ENCODE data around the gene SIRT7. TPM values are rescaled to one million over a fixed set of nuclear protein-coding genes. Genes with fewer than 3 reads are reported as not detected.

The SIRT7 gene
- total RNA-seq, 6 donors from 2014 or later, result 35.7 to 87.0 (median 39.7) TPM

- H3K27ac ChIP-seq, result no peak overlapping the region
- H3K36me3 ChIP-seq, result peaks cover 0 to 12% (median 6%) of the 10 kb centered on the region in 4 donors
- peaks cover 3 to 7% (median 4%) of the 10 kb centered on the region in 4 donors for H3K4me1 ChIP-seq
- TF ChIP-seq POLR2AphosphoS5 (IDR thresholded peaks at IDR 0.05) (no peak), POLR2A (IDR thresholded peaks at IDR 0.05) (no peak), CTCF (IDR thresholded peaks at IDR 0.05) (no peak), EP300 (IDR thresholded peaks at IDR 0.05) (no peak)
- DNase-seq (no peak), ATAC-seq (ENCODE audit: low FRiP score in 2 of 2) (no peak)
- H3K27me3 ChIP-seq, result no peaks in the 10 kb centered on the region
- 91 to 95% methylated on average over 5 of the region's 5 CpGs for WGBS, 2 donors
- no peaks in the 10 kb centered on the region for H3K9me3 ChIP-seq
- H3K4me3 ChIP-seq, result no peak overlapping the region
Observed at GRCh38 chr17:81877569-81877968, 40.4 kb downstream of the SIRT7 start.

GRCh38 chr17:81871387-81872230 lies 46.4 kb downstream of the SIRT7 start:
- Histone ChIP-seq H3K9me3 (no peaks in the 10 kb centered on the region), H3K4me3 (peak overlapping the region; percentile 67 to 98 (median 80)), H3K27me3 (no peaks in the 10 kb centered on the region), H3K36me3 (peaks cover 14 to 38% (median 27%) of the 10 kb centered on the region in 4 donors), H3K4me1 (peaks cover 36 to 58% (median 43%) of the 10 kb centered on the region in 4 donors), H3K27ac (peak overlapping the region; percentile 92 to 99 (median 96))
- WGBS, 2 donors, result 1% methylated on average over 58 of the region's 86 CpGs; no CpG with 5 or more reads in 1 of the 2 donors
- peak; percentile 45 to 84 for ATAC-seq (ENCODE audit: low FRiP score in 2 of 2)
- TF ChIP-seq CTCF (IDR thresholded peaks at IDR 0.05) (peak in 5 of 6 experiments; percentile 38 to 75 (median 57)), POLR2A (IDR thresholded peaks at IDR 0.05) (peak in 3 of 4 donors; percentile 56 to 98 (median 82)), EP300 (IDR thresholded peaks at IDR 0.05) (peak in 1 of 4 donors; percentile 88), POLR2AphosphoS5 (IDR thresholded peaks at IDR 0.05) (peak; percentile 99 to 100)
- DNase-seq, result peak; percentile 92 to 100

- no peaks in the 10 kb centered on the region for H3K9me3 ChIP-seq
- H3K27ac ChIP-seq, result peak within 1 kb of the TSS; percentile 92 to 99 (median 96)
- H3K4me1 ChIP-seq, result peaks cover 37 to 58% (median 44%) of the 10 kb centered on the region in 4 donors
- TF ChIP-seq POLR2AphosphoS5 (IDR thresholded peaks at IDR 0.05) (no peak), POLR2A (IDR thresholded peaks at IDR 0.05) (no peak), EP300 (IDR thresholded peaks at IDR 0.05) (no peak), CTCF (IDR thresholded peaks at IDR 0.05) (no peak)
- 0% methylated on average over 8 of the region's 64 CpGs; no CpG with 5 or more reads in 1 of the 2 donors for WGBS, 2 donors
- DNase-seq (no peak), ATAC-seq (ENCODE audit: low FRiP score in 2 of 2) (peak; percentile 2 to 70)
- peak within 1 kb of the TSS; percentile 67 to 98 (median 87) for H3K4me3 ChIP-seq
- H3K36me3 ChIP-seq, result peaks cover 14 to 43% (median 27%) of the 10 kb centered on the region in 4 donors
- no peaks in the 10 kb centered on the region for H3K27me3 ChIP-seq
Observed at GRCh38 chr17:81870981-81871386, 47.0 kb downstream of the SIRT7 start, which contains the start of gene ARHGDIA. ARHGDIA (minus strand) TSS chr17:81871337; CDS start chr17:81869930, 1,407 bp downstream.

GRCh38 chr17:81870131-81870980 lies 47.6 kb downstream of the SIRT7 start:
- Histone ChIP-seq H3K9me3 (no peaks in the 10 kb centered on the region), H3K36me3 (peaks cover 14 to 49% (median 31%) of the 10 kb centered on the region in 4 donors), H3K27me3 (no peaks in the 10 kb centered on the region), H3K4me3 (peak overlapping the region; percentile 67 to 98 (median 87)), H3K27ac (peak overlapping the region; percentile 92 to 99 (median 96)), H3K4me1 (peaks cover 37 to 58% (median 45%) of the 10 kb centered on the region in 4 donors)
- WGBS, 2 donors, result 4 to 5% methylated on average over 24 to 53 of the region's 65 CpGs
- ATAC-seq (ENCODE audit: low FRiP score in 2 of 2) (peak; percentile 3 to 14), DNase-seq (peak; percentile 48 to 91)
- TF ChIP-seq POLR2AphosphoS5 (IDR thresholded peaks at IDR 0.05), result no peak
- peak in 2 of 4 donors; percentile 16 to 23 for TF ChIP-seq POLR2A (IDR thresholded peaks at IDR 0.05)

Data from upper lobe of left lung (tissue), 6 donors.